Activated B cell treated with CpG ODN at 0.5 μM for 24 hours (primary cell): Measurements from ENCODE around the gene TIGD1. TPM values are rescaled to one million over a fixed set of nuclear protein-coding genes. Genes with fewer than 3 reads are reported as not detected.

Experiments
- ATAC-seq: fragments of 200-7000 bp; cut with Tn5 transposase; one replicate; pipeline ENCODE4 v1.10.0; 2021; ENCODE audit warnings: low read depth, mild to moderate bottlenecking, moderate library complexity
- CTCF ChIA-PET: fragments of 350-600 bp; sonication (Branson Sonifier 250); formaldehyde crosslinking; loops from one replicate; lab custom pipeline; 2021; ENCODE audit warnings: antibody characterized with exemption; lab: Charles Lee
- POLR2A ChIA-PET: fragments of 350-600 bp; sonication (Branson Sonifier 250); formaldehyde crosslinking; loops from one replicate; lab custom pipeline; 2021; ENCODE audit warnings: antibody characterized with exemption; lab: Charles Lee
- DNase-seq: peaks from one replicate; pipeline ENCODE4 v3.0.0; 2022
- H3K27ac Mint-ChIP-seq: one replicate; pipeline ENCODE4 v1.8.0; 2020; ENCODE audit warnings: mixed read lengths
- H3K27me3 Mint-ChIP-seq: one replicate; pipeline ENCODE4 v1.8.0; 2021; ENCODE audit warnings: mixed read lengths
- H3K36me3 Mint-ChIP-seq: one replicate; pipeline ENCODE4 v1.8.0; 2021; ENCODE audit warnings: low read depth, mixed read lengths
- H3K4me1 Mint-ChIP-seq: one replicate; pipeline ENCODE4 v1.8.0; 2021; ENCODE audit warnings: mixed read lengths
- H3K4me3 Mint-ChIP-seq: one replicate; pipeline ENCODE4 v1.8.0; 2020; ENCODE audit warnings: mild to moderate bottlenecking, mixed read lengths
- H3K9me3 Mint-ChIP-seq: one replicate; pipeline ENCODE4 v1.8.0; 2020; ENCODE audit warnings: mixed read lengths
- intact Hi-C: fragments of 100-400 bp; cut with micrococcal nuclease; formaldehyde crosslinking; loops from one replicate; pipeline ENCODE4 v1.15.1; 2024
- total RNA-seq: library from RNA; stranded (reverse); gene quantifications from 2 replicates; pipeline ENCODE4 v1.2.3, GENCODE V29; 2022
- TF ChIP-seq, protein P1 (sequence below): fragments of 200-600 bp; IDR thresholded peaks from one replicate; pipeline ENCODE4 v1.8.0; 2022; ENCODE audit warnings: antibody characterized with exemption, mild to moderate bottlenecking

TIGD1 gene
- total RNA-seq, 1 donor from 2014 or later, result 8.8 TPM

DNA sequence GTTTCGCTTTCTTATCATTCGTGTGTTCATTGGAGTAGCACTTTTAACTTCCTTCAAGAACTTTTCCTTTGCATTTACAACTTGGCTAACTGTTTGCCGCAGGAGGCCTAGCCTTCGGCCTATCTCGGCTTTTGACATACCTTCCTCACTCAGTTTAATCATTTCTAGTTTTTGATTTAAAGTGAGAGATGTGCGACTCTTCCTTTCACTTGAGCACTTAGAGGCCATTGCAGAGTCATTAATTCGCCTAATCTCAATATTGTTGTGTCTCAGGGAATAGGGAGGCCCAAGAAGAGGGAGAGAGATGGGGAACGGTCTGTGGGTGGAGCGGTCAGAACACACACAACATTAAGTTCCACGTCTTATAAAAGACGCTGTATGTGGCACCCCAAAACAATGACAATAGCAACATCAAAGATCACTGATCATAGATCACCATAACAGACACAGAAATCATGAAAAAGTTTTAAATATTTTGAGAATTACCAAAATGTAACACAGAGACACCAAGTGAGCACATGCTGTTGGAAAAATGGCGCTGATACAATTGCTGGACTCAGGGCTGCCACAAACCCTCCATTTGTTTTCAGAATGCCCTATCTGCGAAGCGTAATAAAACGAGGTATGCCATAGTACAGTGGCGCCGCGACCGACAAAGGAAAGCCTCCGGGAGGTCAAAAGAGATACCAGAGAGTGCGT lies 553 bp downstream of the TIGD1 start:
- CTCF ChIA-PET, result interaction anchor here (1.0 kb wide), 1 partner anchor 26 kb away, joined by 3 read pairs; no protein-coding TSS in a partner anchor
- H3K27me3 Mint-ChIP-seq, result no peaks in the 10 kb centered on the region
- H3K27ac Mint-ChIP-seq, result peak overlapping the region; percentile 99
- peaks cover 62% of the 10 kb centered on the region for H3K4me1 Mint-ChIP-seq
- POLR2A ChIA-PET, result interaction anchor here (1.0 to 1.5 kb wide), 5 partner anchors 13 to 769 kb away, joined by 3 to 11 read pairs (median 4); partner anchors contain the start of gene PDE6D
- no peaks in the 10 kb centered on the region for H3K9me3 Mint-ChIP-seq
- intact Hi-C loops, result loop anchor here (1.0 to 2.0 kb wide), 5 partner anchors 12 to 769 kb away; partner anchors contain the start of genes GIGYF2 and PDE6D
- ATAC-seq, result no peak
- TF ChIP-seq, protein P1, sequence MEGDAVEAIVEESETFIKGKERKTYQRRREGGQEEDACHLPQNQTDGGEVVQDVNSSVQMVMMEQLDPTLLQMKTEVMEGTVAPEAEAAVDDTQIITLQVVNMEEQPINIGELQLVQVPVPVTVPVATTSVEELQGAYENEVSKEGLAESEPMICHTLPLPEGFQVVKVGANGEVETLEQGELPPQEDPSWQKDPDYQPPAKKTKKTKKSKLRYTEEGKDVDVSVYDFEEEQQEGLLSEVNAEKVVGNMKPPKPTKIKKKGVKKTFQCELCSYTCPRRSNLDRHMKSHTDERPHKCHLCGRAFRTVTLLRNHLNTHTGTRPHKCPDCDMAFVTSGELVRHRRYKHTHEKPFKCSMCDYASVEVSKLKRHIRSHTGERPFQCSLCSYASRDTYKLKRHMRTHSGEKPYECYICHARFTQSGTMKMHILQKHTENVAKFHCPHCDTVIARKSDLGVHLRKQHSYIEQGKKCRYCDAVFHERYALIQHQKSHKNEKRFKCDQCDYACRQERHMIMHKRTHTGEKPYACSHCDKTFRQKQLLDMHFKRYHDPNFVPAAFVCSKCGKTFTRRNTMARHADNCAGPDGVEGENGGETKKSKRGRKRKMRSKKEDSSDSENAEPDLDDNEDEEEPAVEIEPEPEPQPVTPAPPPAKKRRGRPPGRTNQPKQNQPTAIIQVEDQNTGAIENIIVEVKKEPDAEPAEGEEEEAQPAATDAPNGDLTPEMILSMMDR, result no peak
- peaks cover 45% of the 10 kb centered on the region for H3K36me3 Mint-ChIP-seq
- H3K4me3 Mint-ChIP-seq, result peak overlapping the region; percentile 98
- DNase-seq, result no peak

DNA sequence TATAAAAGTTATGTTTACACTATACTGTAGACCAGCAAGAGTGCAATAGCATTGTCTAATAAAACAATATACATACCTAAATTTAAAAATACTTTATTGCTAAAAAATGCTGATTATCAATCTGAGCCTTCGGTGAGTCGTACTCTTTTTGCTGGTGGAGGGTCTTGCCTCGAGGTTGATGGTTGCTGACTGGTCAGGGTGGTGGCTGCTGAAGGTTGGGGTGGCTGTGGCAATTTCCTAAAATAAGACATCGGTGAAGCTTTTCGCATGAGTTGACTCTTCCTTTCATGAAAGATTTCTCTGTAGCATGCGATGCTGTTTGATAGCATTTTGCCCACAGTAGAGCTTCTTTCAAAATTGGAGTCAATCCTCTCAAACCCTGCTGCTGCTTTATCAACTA lies 2.4 kb downstream of the TIGD1 start:
- no peaks in the 10 kb centered on the region for H3K27me3 Mint-ChIP-seq
- peaks cover 44% of the 10 kb centered on the region for H3K4me1 Mint-ChIP-seq
- peaks cover 37% of the 10 kb centered on the region for H3K36me3 Mint-ChIP-seq
- H3K27ac Mint-ChIP-seq, result no peak overlapping the region
- no peaks in the 10 kb centered on the region for H3K9me3 Mint-ChIP-seq
- no peak for DNase-seq
- no peak overlapping the region for H3K4me3 Mint-ChIP-seq
- intact Hi-C loops, result no loop called here
- CTCF ChIA-PET, result no interaction called here
- POLR2A ChIA-PET, result no interaction called here
- no peak for ATAC-seq
- TF ChIP-seq, protein P1, result no peak

DNA sequence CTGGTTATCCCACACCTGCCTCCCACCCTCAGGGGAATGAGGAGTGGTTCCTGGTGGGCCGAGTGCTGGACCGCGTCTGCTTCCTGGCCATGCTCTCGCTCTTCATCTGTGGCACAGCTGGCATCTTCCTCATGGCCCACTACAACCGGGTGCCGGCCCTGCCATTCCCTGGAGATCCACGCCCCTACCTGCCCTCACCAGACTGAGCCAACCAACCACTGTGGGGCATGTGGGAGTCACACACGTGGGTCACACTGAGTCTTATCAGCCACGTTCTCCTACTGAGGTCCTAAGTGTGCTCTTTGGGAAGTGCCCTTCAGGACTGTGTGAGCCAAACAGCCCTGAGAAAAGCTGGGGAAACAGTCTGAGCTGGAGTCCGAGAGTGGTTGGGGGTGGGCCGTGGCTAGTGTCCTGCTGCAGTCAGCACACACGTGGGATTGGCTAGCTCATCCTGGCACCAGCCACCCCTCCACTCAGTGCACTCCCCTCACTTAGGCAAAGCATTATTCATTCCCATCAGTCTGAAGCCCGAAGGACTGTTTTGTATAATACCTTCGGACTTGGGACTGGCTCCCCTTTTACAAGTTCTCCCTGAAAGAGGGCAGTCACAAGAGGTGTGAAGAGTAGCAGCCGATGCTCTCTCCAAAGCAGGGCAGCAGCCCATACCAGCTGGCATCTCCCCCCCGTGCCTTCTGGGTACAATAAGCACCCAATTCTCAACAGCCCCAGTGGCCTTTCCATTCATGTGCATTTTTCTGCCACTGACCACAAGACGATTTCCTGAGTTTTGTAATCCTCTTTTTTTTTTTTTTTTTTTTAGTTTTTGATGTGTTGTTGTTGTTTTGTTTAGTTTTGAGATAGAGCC lies 4.6 kb downstream of the TIGD1 start:
- TF ChIP-seq, protein P1, result no peak
- ChIA-PET POLR2A (no interaction called here), CTCF (interaction anchor here (1.6 kb wide), 1 partner anchor 22 kb away, joined by 4 read pairs; no protein-coding TSS in a partner anchor)
- intact Hi-C loops, result no loop called here
- H3K4me1 Mint-ChIP-seq, result peaks cover 31% of the 10 kb centered on the region
- H3K4me3 Mint-ChIP-seq, result no peak overlapping the region
- no peak for ATAC-seq
- H3K27ac Mint-ChIP-seq, result no peak overlapping the region
- peaks cover 23% of the 10 kb centered on the region for H3K36me3 Mint-ChIP-seq
- no peaks in the 10 kb centered on the region for H3K27me3 Mint-ChIP-seq
- no peaks in the 10 kb centered on the region for H3K9me3 Mint-ChIP-seq
- no peak for DNase-seq

DNA sequence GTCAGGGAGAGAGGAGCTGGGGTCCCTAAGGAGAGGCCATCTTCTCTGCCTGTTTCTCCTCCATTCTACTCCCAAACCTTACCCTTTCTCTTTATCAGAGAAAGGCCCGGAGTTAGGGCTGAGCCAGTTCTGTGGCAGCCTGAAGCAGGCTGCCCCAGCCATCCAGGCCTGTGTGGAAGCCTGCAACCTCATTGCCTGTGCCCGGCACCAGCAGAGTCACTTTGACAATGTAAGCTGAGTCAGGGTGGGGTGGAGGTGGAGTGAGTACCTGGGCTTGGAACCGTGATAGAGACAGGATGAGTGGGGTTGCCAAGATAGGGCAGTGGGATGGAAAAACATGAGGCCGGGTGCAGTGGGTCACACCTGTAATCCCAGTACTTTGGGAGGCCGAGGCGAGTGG lies 5.7 kb downstream of the TIGD1 start:
- ChIA-PET POLR2A (no interaction called here), CTCF (no interaction called here)
- no peak overlapping the region for H3K4me3 Mint-ChIP-seq
- H3K4me1 Mint-ChIP-seq, result peaks cover 30% of the 10 kb centered on the region
- TF ChIP-seq, protein P1, result no peak
- H3K27ac Mint-ChIP-seq, result no peak overlapping the region
- intact Hi-C loops, result no loop called here
- no peaks in the 10 kb centered on the region for H3K27me3 Mint-ChIP-seq
- ATAC-seq, result no peak
- peaks cover 17% of the 10 kb centered on the region for H3K36me3 Mint-ChIP-seq
- H3K9me3 Mint-ChIP-seq, result no peaks in the 10 kb centered on the region
- no peak for DNase-seq
